ENCODE results near the gene KRTAP20-2.

The KRTAP20-2 gene

GRCh38 chr21:30634906-30635305, at the start of gene KRTAP20-2:
Gene KRTAP20-2 (plus strand): TSS chr21:30635206. CDS start chr21:30635264, 58 bp downstream.
- no peak for DNase-seq

DNA sequence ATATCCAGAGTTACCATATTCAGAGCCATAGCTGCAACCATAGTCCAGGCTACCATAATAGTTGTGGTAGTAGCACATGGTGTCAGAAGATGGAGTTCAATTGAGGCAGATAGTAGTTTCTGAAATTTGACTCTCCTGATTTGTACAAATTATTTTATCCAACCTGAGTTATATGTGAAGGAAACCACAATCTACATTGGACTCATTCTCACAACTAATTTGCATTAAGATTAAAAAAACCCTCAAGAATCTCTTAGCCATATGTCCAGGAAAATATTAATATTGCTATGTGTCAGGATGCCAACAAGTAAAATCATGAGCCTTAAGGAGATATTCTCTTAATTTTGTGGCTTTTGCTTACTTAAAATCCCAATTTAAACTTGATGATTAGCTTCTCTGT, 44.7 kb upstream of the KRTAP20-2 start, which contains the start of gene KRTAP22-2:
Gene KRTAP22-2 (minus strand): TSS at position 101 of the 400 bp plus-strand sequence.
- no peak for DNase-seq

DNA sequence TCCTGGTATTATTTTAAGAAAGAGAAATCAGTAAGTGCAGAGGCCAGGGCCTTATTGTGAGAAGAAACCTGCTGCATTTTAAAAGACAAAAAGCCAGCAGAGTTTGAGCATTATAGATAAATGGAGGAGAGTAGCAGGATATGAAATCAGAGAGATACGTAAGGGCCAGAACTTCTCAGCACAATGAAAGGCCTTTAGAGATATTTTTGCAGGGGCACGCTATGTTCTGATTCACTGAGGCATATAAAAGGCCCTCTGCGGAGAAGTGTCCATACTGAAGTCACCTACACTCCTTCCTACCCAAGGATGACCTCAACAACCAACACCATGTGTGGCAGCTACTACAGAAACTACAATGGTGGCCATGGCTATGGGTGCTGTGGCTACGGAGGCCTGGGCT, 42.9 kb upstream of the KRTAP20-2 start, which contains the start of gene KRTAP6-3:
Gene KRTAP6-3 (plus strand): TSS at position 301 of the 400 bp plus-strand sequence. CDS start 6 bp downstream, at position 307.
- DNase-seq, result no peak

- DNase-seq, result no peak
These were observed 36.2 kb upstream of the KRTAP20-2 start, which contains the start of gene KRTAP6-2 for GRCh38 chr21:30598802-30599201. Gene KRTAP6-2 (minus strand): TSS chr21:30598902. CDS start chr21:30598874, 28 bp downstream.

- no peak for DNase-seq
These were observed 34.2 kb upstream of the KRTAP20-2 start, which contains the start of gene KRTAP22-1 for GRCh38 chr21:30600787-30601186. Gene KRTAP22-1 (plus strand): TSS chr21:30601087.

- no peak for DNase-seq
These were observed 29.0 kb upstream of the KRTAP20-2 start for GRCh38 chr21:30605968-30606367.

DNA sequence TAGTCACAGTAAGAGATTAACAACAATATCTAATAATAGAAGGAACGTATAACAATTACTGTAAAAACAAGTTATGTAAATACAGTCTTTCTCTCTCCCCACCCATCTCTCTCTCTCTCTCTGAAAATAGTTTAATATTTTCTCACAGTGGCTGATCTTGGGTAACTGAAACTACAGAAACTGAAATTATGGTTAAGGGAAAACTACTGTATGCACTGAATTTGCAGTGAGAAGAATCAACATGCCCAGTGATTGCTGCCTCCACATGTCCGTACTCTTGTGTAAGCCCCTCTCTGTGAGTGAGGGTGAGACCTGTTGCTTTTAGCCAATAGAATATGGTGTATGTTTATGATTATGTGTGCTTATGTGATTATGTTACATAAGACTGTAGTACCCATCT, 22.9 kb upstream of the KRTAP20-2 start:
- no peak for DNase-seq

- DNase-seq, result no peak
These were observed 21.2 kb upstream of the KRTAP20-2 start, which contains the start of gene KRTAP6-1 for GRCh38 chr21:30613836-30614235. Gene KRTAP6-1 (minus strand): TSS chr21:30613930. CDS start chr21:30613904, 26 bp downstream.

- no peak for DNase-seq
These were observed 19.8 kb upstream of the KRTAP20-2 start for GRCh38 chr21:30615199-30615598.

- DNase-seq, result no peak
These were observed 18.9 kb upstream of the KRTAP20-2 start, which contains the start of gene KRTAP20-1 for GRCh38 chr21:30616125-30616524. Gene KRTAP20-1 (plus strand): TSS chr21:30616425. CDS start chr21:30616455, 30 bp downstream.

- DNase-seq, result no peak
These were observed 14.9 kb upstream of the KRTAP20-2 start for GRCh38 chr21:30620080-30620479.

DNA sequence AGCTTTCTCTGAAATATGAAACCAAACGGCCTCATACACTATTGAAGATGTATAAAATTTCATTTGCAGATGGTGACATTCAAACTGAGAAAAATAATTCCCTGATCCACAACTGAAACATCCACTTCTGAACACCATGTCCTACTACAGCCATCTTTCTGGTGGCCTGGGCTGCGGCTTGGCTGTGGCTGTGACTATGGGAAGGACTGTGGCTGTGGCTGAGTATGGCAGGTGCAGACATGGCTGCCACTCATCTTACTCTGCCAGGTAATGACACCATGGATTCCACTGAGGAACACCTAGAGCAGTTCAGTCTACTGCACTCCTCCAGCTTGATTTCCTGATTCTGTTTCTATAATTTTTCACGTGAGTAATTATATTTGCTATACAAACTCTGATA, 14.5 kb upstream of the KRTAP20-2 start, which contains the start of gene KRTAP20-4:
Gene KRTAP20-4 (plus strand): TSS at position 106 of the 400 bp plus-strand sequence.
- DNase-seq, result no peak

DNA sequence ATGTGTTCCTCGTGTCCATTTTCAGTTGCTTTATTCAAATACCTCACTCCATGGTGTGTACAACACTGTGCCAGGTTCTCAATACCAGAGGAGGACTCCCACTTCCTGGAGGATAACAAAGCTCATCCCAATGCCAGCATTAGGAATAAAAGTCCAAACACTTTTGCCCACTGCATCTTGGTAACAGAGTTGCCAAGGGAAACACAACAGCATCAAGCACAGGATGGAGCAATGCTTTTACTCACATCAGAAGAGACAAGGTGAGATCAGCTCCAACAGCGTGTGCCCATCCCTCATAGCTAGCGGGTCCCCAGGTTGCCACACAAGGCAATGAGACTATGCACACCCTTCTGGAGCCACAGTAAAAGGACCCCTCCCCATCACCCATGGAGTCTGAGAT, 11.6 kb upstream of the KRTAP20-2 start:
- DNase-seq, result no peak

DNA sequence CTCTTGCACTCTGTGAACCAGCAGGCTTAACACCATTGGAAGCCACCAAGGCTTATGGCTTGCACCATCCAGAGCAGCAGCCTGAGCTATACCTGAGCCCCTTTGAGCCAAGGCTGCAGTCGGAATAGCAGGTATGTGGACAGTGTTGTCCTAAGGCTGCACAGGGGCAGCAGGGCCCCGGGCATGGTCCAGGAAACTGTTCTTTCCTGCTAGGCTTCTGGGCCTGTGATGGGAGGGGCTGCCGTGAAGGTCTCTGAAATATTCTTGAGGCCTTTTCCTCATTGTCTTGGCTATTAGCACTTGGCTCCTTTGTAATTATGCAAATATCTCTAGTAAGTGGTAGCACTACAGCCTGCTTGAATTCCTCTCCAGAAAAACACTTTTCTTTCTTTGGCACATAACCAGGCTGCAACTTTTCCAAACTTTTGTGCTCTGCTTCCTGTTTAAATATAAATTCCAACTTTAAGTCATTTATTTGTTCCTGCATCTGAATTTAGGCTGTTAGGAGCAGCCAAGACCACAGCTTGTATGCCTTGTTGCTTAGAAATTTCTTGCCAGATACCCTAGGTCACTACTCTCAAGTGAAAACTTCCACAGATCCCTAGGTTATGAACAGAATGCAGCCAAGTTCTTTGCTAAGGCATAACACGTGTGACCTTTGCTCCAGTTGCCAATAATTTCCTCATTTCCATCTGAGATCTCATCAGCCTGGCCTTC, 9.4 kb upstream of the KRTAP20-2 start:
- no peak for DNase-seq

- no peak for DNase-seq
These were observed 6.9 kb upstream of the KRTAP20-2 start for GRCh38 chr21:30628109-30628508.

DNA sequence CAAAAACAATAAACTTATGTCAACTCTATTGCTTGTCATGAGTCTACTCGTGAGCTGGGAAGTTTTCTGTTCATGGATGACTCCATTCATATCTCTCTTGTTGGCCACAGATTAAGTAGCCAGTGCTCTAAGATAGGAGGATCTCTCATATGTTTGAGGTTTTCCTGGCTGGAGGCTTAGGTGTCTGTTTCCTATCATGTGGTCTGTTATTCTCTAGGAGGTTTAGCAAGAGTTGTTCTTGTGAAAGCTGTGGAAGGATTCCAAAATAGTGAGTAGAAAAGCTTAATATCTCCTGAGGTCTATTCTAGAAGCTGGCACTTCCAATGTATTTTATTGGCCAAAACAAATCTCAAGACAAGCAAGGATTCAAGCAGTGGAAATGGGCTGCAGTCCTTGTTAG, 5.8 kb upstream of the KRTAP20-2 start:
- DNase-seq, result no peak

DNA sequence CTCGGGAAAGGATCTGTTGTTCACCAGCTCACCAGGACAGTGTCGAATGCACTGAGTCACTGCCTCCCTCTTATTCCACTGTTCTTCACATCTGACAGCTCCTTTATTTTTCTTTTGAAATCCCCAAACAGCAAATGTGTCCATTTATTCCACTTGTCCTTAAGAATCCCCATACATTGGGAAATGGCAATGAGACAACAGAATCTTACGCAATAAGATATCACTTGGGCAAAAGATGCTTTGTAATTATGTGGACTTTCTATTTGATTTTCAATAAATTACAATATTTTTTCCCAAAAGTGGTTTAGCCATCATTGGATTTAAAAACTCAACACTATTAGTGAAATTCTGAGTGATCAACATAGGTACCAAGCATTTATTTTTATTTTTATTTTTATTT, 3.7 kb downstream of the KRTAP20-2 start:
- DNase-seq, result no peak

- DNase-seq, result no peak
These were observed 7.6 kb downstream of the KRTAP20-2 start, which contains the start of gene KRTAP20-3 for GRCh38 chr21:30642564-30642963. Gene KRTAP20-3 (plus strand): TSS chr21:30642864.

DNA sequence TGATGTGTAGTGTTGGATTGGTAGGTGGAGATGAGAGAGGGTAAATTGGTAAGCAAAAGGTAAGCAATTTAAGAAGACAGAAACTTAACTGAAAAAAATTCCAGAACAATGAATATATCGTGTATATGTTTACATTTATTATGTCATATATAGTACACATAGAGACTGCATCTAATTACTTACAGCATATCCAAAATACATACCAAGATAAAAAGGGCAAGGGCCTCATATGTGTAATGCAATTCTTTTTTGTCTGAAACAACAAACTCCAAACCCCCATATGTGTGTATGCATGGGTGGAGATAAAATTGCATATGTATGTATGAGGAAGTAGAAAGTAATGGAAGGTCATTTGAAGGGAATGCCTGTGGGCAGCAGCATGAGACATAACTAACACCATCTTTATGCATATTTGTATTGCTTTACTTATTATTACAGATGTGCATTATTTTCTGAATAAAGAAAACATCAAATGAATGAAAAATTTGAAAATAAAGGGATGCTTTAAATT, 12.0 kb downstream of the KRTAP20-2 start:
- no peak for DNase-seq

DNA sequence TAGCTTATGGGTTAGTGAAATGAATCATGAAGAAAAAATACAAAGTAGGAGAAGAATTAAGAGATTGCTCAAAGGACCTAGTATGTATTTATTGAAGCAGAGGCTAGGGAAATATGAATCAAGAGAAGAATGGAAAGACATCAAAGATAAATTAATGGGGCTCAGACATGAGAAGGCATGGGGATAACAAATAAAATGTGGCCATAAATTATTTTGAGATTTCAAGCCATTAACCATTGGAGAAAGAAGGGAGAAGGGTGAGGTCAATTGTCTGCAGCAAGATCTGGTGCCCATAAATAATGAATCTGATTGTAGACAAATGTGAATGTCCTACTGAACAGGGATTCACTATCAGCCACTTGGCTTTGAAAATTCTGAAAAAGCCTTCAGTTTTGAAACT, 17.9 kb downstream of the KRTAP20-2 start:
- DNase-seq, result no peak

GRCh38 chr21:30668776-30669175, 33.8 kb downstream of the KRTAP20-2 start:
- no peak for DNase-seq

DNA sequence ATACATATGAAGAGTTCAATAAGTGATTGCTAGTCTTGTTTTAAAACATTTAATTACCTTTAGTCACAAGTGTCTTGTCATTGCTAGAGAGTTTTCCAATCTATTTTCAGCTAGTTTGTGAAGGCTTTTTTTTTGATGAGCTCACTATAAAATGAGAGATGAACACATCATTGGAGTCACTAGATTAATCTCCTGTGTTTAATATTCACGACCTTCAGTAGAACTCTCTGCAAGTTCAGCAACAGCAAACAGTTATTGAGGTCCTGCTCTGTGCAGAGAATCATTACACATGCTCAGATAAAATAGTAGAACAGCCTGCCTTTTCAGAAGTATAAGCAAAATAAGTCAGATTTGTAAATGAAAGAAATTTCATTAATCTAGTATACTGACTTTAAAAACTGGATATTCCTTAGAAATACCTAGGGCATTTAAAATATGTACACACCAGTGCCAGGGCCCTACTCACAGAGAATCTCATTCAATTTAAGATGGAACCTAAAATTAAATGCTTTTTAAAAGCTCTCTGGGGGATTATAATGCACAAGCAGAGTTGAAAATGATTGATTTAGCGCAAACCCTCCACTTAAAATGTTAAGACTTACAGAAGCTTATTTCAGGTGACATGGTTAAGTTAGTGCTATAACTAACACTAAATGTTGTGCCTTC, 38.1 kb downstream of the KRTAP20-2 start:
- no peak for DNase-seq

DNA sequence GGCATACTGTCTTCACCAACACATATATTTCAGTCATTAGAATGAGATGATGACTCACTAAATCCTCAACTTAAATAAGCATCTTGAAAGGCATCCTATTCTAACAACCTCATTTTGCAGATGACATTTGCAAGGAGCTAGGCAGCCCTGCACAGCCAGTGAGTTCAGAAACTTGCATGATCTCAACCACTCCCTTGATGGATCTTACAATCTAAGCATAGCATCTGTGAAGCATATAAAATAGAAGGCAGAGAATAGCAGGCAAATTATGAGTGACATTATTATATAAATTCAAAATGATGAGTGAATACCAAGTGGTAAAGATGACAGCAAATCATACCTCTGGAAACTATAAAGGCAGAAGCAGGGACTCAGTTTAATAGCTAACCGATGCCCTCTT, 39.3 kb downstream of the KRTAP20-2 start:
- DNase-seq, result no peak
